Measurements from ENCODE around the gene NR1H2.
A peak's percentile ranks its signal among the peaks of the same experiment; 100 is the strongest.

The NR1H2 gene

DNA sequence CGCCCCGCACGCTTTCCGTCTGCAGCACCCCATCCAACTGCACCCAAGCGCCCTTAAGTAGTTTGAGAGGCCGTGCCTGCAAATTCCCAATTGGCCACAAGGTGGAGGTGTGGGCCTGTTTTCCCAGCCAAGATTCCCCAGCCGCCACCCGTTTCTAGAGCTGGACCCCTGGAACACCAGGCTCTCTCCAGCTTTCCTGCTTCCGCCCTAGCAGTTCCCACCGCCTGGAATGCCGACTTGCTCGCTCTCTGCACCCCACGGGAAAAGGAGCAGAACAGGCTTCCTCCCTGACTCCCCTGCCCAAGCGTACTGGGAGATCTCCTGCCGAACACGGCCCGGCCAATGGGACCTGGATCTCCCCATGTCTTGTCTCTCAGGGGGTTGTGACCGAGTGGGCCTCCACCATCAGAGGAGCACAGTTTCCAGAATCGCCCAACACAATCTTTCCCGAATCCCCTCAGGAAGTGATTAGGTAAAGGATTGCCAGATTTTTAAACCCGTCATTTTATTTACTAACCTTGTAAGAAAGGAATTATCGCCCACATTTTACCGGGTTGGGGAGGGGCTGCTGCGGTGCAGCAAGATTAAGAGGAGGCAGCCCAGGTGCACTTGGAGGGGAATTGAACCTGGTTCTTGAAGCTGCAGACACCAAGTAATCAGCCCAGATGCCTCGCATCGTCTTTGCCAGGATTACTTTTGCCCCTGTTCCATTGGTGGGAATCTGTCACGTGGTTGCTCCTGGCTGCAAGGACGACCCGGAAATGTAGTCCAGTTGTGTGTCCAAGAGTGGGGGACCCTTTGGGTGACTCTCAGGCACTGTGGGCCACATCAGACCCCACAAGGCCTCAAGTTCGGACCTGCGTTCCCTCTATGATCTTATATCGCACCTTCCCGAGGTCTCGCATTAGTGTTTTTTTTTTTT is 7.3 kb upstream of the NR1H2 start:
- Histone ChIP-seq H3K23ac (ENCODE audit: low read length) (no peak overlapping the region), H3K27me3 (ENCODE audit: insufficient read depth, low read length, poor library complexity) (no peaks in the 10 kb centered on the region), H3K56ac (ENCODE audit: low read length) (peak overlapping the region; percentile 87), H3K4ac (ENCODE audit: low read depth, low read length) (no peak overlapping the region), H3K4me3 (ENCODE audit: low read length) (peak overlapping the region; percentile 34), H3K79me1 (ENCODE audit: low read length) (no peaks in the 10 kb centered on the region), H3K27ac (ENCODE audit: low read depth, low read length) (no peak overlapping the region), H2BK120ac (ENCODE audit: low read depth, low read length) (no peak overlapping the region), H3K4me1 (ENCODE audit: control insufficient read depth, low read depth, low read length) (no peaks in the 10 kb centered on the region), H2BK15ac (replicated peaks; ENCODE audit: low read depth) (no peak overlapping the region), H3K4me2 (ENCODE audit: low read length) (peak overlapping the region; percentile 19), H3K18ac (ENCODE audit: low read length) (peak overlapping the region; percentile 29), H4K5ac (ENCODE audit: low read length) (no peak overlapping the region), H3K9ac (ENCODE audit: low read length) (peak overlapping the region; percentile 60), H3K36me3 (ENCODE audit: control insufficient read depth, insufficient read depth, low read length) (no peaks in the 10 kb centered on the region), H2BK5ac (ENCODE audit: low read length) (no peak overlapping the region), H2AK5ac (ENCODE audit: low read length) (no peak overlapping the region), H3K79me2 (ENCODE audit: control insufficient read depth, insufficient read depth, low read length) (no peaks in the 10 kb centered on the region), H4K8ac (ENCODE audit: low read depth, low read length) (peak overlapping the region; percentile 96)
- peak; percentile 92 for DNase-seq
- WGBS (ENCODE audit: extremely low coverage, insufficient coverage, low lambda C conversion rate) = no CpG with 5 or more reads among the region's 34 CpGs

- no peaks in the 10 kb centered on the region for H3K36me3 ChIP-seq (ENCODE audit: control insufficient read depth, insufficient read depth, low read length)
- no peak overlapping the region for H3K18ac ChIP-seq (ENCODE audit: low read length)
- no peak overlapping the region for H3K56ac ChIP-seq (ENCODE audit: low read length)
- no peaks in the 10 kb centered on the region for H3K4me1 ChIP-seq (ENCODE audit: control insufficient read depth, low read depth, low read length)
- H2AK5ac ChIP-seq (ENCODE audit: low read length) = no peak overlapping the region
- WGBS (ENCODE audit: extremely low coverage, insufficient coverage, low lambda C conversion rate) = no CpG with 5 or more reads among the region's 10 CpGs
- no peaks in the 10 kb centered on the region for H3K27me3 ChIP-seq (ENCODE audit: insufficient read depth, low read length, poor library complexity)
- H3K9ac ChIP-seq (ENCODE audit: low read length) = no peak overlapping the region
- no peak overlapping the region for H3K4ac ChIP-seq (ENCODE audit: low read depth, low read length)
- no peak overlapping the region for H2BK5ac ChIP-seq (ENCODE audit: low read length)
- no peaks in the 10 kb centered on the region for H3K79me1 ChIP-seq (ENCODE audit: low read length)
- H3K4me3 ChIP-seq (ENCODE audit: low read length) = no peak overlapping the region
- no peak overlapping the region for H3K27ac ChIP-seq (ENCODE audit: low read depth, low read length)
- H2BK120ac ChIP-seq (ENCODE audit: low read depth, low read length) = no peak overlapping the region
- no peak overlapping the region for H4K8ac ChIP-seq (ENCODE audit: low read depth, low read length)
- H4K5ac ChIP-seq (ENCODE audit: low read length) = no peak overlapping the region
- no peaks in the 10 kb centered on the region for H3K79me2 ChIP-seq (ENCODE audit: control insufficient read depth, insufficient read depth, low read length)
- no peak for DNase-seq
- no peak overlapping the region for H2BK15ac ChIP-seq (replicated peaks; ENCODE audit: low read depth)
- no peak overlapping the region for H3K23ac ChIP-seq (ENCODE audit: low read length)
- H3K4me2 ChIP-seq (ENCODE audit: low read length) = no peak overlapping the region
These were observed 4.3 kb upstream of the NR1H2 start for GRCh38 chr19:50371914-50372475.

- Histone ChIP-seq H3K27ac (ENCODE audit: low read depth, low read length) (no peak overlapping the region), H3K4me1 (ENCODE audit: control insufficient read depth, low read depth, low read length) (no peaks in the 10 kb centered on the region), H3K18ac (ENCODE audit: low read length) (no peak overlapping the region), H3K27me3 (ENCODE audit: insufficient read depth, low read length, poor library complexity) (no peaks in the 10 kb centered on the region), H3K36me3 (ENCODE audit: control insufficient read depth, insufficient read depth, low read length) (no peaks in the 10 kb centered on the region), H3K4me3 (ENCODE audit: low read length) (no peak overlapping the region), H3K79me1 (ENCODE audit: low read length) (peaks cover 1% of the 10 kb centered on the region), H3K4ac (ENCODE audit: low read depth, low read length) (no peak overlapping the region), H2BK15ac (replicated peaks; ENCODE audit: low read depth) (no peak overlapping the region), H3K23ac (ENCODE audit: low read length) (no peak overlapping the region), H3K56ac (ENCODE audit: low read length) (no peak overlapping the region), H3K4me2 (ENCODE audit: low read length) (no peak overlapping the region), H2AK5ac (ENCODE audit: low read length) (no peak overlapping the region), H4K8ac (ENCODE audit: low read depth, low read length) (no peak overlapping the region), H2BK120ac (ENCODE audit: low read depth, low read length) (no peak overlapping the region), H3K9ac (ENCODE audit: low read length) (no peak overlapping the region), H3K79me2 (ENCODE audit: control insufficient read depth, insufficient read depth, low read length) (no peaks in the 10 kb centered on the region), H2BK5ac (ENCODE audit: low read length) (no peak overlapping the region), H4K5ac (ENCODE audit: low read length) (no peak overlapping the region)
- DNase-seq = peak; percentile 74
- WGBS (ENCODE audit: extremely low coverage, insufficient coverage, low lambda C conversion rate) = no CpG with 5 or more reads among the region's 7 CpGs
These were observed 799 bp downstream of the NR1H2 start for GRCh38 chr19:50377051-50377461.

GRCh38 chr19:50377517-50377916 is 1.3 kb downstream of the NR1H2 start:
- Histone ChIP-seq H3K18ac (ENCODE audit: low read length) (no peak overlapping the region), H3K27ac (ENCODE audit: low read depth, low read length) (no peak overlapping the region), H2AK5ac (ENCODE audit: low read length) (no peak overlapping the region), H2BK5ac (ENCODE audit: low read length) (no peak overlapping the region), H3K27me3 (ENCODE audit: insufficient read depth, low read length, poor library complexity) (no peaks in the 10 kb centered on the region), H3K4me3 (ENCODE audit: low read length) (no peak overlapping the region), H2BK120ac (ENCODE audit: low read depth, low read length) (no peak overlapping the region), H3K23ac (ENCODE audit: low read length) (no peak overlapping the region), H2BK15ac (replicated peaks; ENCODE audit: low read depth) (no peak overlapping the region), H3K79me2 (ENCODE audit: control insufficient read depth, insufficient read depth, low read length) (no peaks in the 10 kb centered on the region), H3K36me3 (ENCODE audit: control insufficient read depth, insufficient read depth, low read length) (no peaks in the 10 kb centered on the region), H3K9ac (ENCODE audit: low read length) (no peak overlapping the region), H3K4me1 (ENCODE audit: control insufficient read depth, low read depth, low read length) (no peaks in the 10 kb centered on the region), H3K4me2 (ENCODE audit: low read length) (no peak overlapping the region), H3K4ac (ENCODE audit: low read depth, low read length) (no peak overlapping the region), H4K5ac (ENCODE audit: low read length) (no peak overlapping the region), H3K56ac (ENCODE audit: low read length) (no peak overlapping the region), H4K8ac (ENCODE audit: low read depth, low read length) (no peak overlapping the region), H3K79me1 (ENCODE audit: low read length) (peaks cover 1% of the 10 kb centered on the region)
- DNase-seq = no peak
- WGBS (ENCODE audit: extremely low coverage, insufficient coverage, low lambda C conversion rate) = no CpG with 5 or more reads among the region's 9 CpGs

DNA sequence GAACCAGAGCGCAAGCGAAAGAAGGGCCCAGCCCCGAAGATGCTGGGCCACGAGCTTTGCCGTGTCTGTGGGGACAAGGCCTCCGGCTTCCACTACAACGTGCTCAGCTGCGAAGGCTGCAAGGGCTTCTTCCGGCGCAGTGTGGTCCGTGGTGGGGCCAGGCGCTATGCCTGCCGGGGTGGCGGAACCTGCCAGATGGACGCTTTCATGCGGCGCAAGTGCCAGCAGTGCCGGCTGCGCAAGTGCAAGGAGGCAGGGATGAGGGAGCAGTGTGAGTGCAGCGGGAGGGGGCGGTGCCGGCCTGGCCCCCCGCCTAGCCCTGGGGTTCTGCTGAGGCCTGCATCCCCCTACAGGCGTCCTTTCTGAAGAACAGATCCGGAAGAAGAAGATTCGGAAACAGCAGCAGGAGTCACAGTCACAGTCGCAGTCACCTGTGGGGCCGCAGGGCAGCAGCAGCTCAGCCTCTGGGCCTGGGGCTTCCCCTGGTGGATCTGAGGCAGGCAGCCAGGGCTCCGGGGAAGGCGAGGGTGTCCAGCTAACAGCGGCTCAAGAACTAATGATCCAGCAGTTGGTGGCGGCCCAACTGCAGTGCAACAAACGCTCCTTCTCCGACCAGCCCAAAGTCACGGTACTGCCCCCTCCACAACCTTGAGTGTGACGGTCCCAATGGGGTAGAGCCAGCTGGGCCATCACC is 2.1 kb downstream of the NR1H2 start:
- DNase-seq = no peak
- no CpG with 5 or more reads among the region's 36 CpGs for WGBS (ENCODE audit: extremely low coverage, insufficient coverage, low lambda C conversion rate)
- Histone ChIP-seq H3K79me2 (ENCODE audit: control insufficient read depth, insufficient read depth, low read length) (no peaks in the 10 kb centered on the region), H3K4ac (ENCODE audit: low read depth, low read length) (no peak overlapping the region), H3K4me1 (ENCODE audit: control insufficient read depth, low read depth, low read length) (no peaks in the 10 kb centered on the region), H4K8ac (ENCODE audit: low read depth, low read length) (no peak overlapping the region), H3K23ac (ENCODE audit: low read length) (no peak overlapping the region), H3K27ac (ENCODE audit: low read depth, low read length) (no peak overlapping the region), H3K4me3 (ENCODE audit: low read length) (no peak overlapping the region), H4K5ac (ENCODE audit: low read length) (no peak overlapping the region), H3K4me2 (ENCODE audit: low read length) (no peak overlapping the region), H3K79me1 (ENCODE audit: low read length) (peaks cover 1% of the 10 kb centered on the region), H3K18ac (ENCODE audit: low read length) (no peak overlapping the region), H2BK5ac (ENCODE audit: low read length) (no peak overlapping the region), H2BK15ac (replicated peaks; ENCODE audit: low read depth) (no peak overlapping the region), H2AK5ac (ENCODE audit: low read length) (no peak overlapping the region), H3K36me3 (ENCODE audit: control insufficient read depth, insufficient read depth, low read length) (no peaks in the 10 kb centered on the region), H3K27me3 (ENCODE audit: insufficient read depth, low read length, poor library complexity) (no peaks in the 10 kb centered on the region), H3K9ac (ENCODE audit: low read length) (no peak overlapping the region), H3K56ac (ENCODE audit: low read length) (no peak overlapping the region), H2BK120ac (ENCODE audit: low read depth, low read length) (no peak overlapping the region)

Data from mesendoderm (in vitro differentiated cells).